HepG2 (cell line): ENCODE results near the gene CBLN3. TPM values are rescaled to one million over a fixed set of nuclear protein-coding genes. Genes with fewer than 3 reads are reported as not detected.

Experiments
- ATAC-seq: fragments of 200-7000 bp; cut with Tn5 transposase; 3 replicates; pipeline ENCODE4 v1.9.1; 2020; ENCODE audit warnings: mild to moderate bottlenecking, moderate library complexity
- BruUV-seq: library from RNA; stranded (reverse); fragments of 400-500 nt; replicated peaks from 2 replicates; lab custom pipeline; 2021; lab: Mats Ljungman, UMichigan
- CTCF ChIA-PET: fragments of 300-600 bp; formaldehyde crosslinking; extraction: SDS; loops from one replicate; lab custom pipeline; 2021; ENCODE audit warnings: low total read pairs, inconsistent platforms, low intra/inter-chr PET ratio; lab: Yijun Ruan, JAX
- POLR2A ChIA-PET: fragments of 350-600 bp; sonication (Branson Sonifier 250); formaldehyde crosslinking; loops from one replicate; lab custom pipeline; 2020; ENCODE audit warnings: antibody characterized with exemption, inconsistent platforms; lab: Yijun Ruan, JAX
- DNase-seq: peaks from one replicate; pipeline ENCODE4 v3.0.0-alpha.2; 2015; ENCODE audit warnings: low spot score
- FAIRE-seq: peaks from 3 replicates; lab custom pipeline; 2011; peaks lifted over from hg19 to GRCh38; lab: Jason Lieb, UNC
- H2AFZ ChIP-seq: one replicate; pipeline ENCODE4 v1.6.1; 2011; ENCODE audit warnings: low read length, inconsistent platforms
- H3K27ac ChIP-seq: fragments of 300-600 bp; 3 replicates; pipeline ENCODE4 v1.8.0; 2011; ENCODE audit warnings: mixed run types, mild to moderate bottlenecking, mixed read lengths, low read length, inconsistent platforms; ENCODE audit not compliant: insufficient read depth; ENCODE audit errors: extremely low read length
- H3K27me3 ChIP-seq, 2 experiments: fragments of 200-600 bp in 1 of 2; 2 replicates in 1 of 2; 3 replicates in 1 of 2; pipeline versions ENCODE4 v1.6.0 to v1.8.0; 2011; ENCODE audit warnings: low read length in 2 of 2, mild to moderate bottlenecking in 2 of 2, moderate library complexity in 2 of 2, inconsistent platforms in 1 of 2; ENCODE audit not compliant: insufficient read depth in 2 of 2, control insufficient read depth in 1 of 2
- H3K36me3 ChIP-seq, 2 experiments: fragments of 200-600 bp in 1 of 2; replicated peaks in 1 of 2; 2 replicates in 1 of 2; 3 replicates in 1 of 2; pipeline versions ENCODE4 v1.5.1 to v1.8.0; 2011; ENCODE audit warnings: low read length in 2 of 2, inconsistent platforms in 1 of 2; ENCODE audit not compliant: insufficient read depth in 2 of 2, control insufficient read depth in 1 of 2
- H3K4me1 ChIP-seq: 2 replicates; pipeline ENCODE4 v1.5.1; 2012; ENCODE audit warnings: low read length, inconsistent platforms; ENCODE audit not compliant: insufficient read depth
- H3K4me2 ChIP-seq: 2 replicates; pipeline ENCODE4 v1.6.0; 2011; ENCODE audit warnings: low read depth, low read length, inconsistent platforms
- H3K4me3 ChIP-seq, 3 experiments: fragments of 200-600 bp in 1 of 3; sonication (generic), shearing (Covaris generic) in 1 of 3; replicated peaks in 1 of 3; 2 replicates each; pipeline ENCODE4 v1.5.1; 2011 to 2016; ENCODE audit warnings: low read length in 3 of 3, inconsistent platforms in 2 of 3, low read depth in 2 of 3, mild to moderate bottlenecking in 2 of 3, control low read depth in 1 of 3, mixed read lengths in 1 of 3; ENCODE audit not compliant: insufficient read depth in 1 of 3
- H3K79me2 ChIP-seq: one replicate; pipeline ENCODE4 v1.6.1; 2011; ENCODE audit warnings: low read length, inconsistent platforms; ENCODE audit not compliant: insufficient read depth
- H3K9ac ChIP-seq: 2 replicates; pipeline ENCODE4 v1.6.0; 2011; ENCODE audit warnings: mild to moderate bottlenecking, low read depth, low read length, inconsistent platforms; ENCODE audit not compliant: insufficient read depth
- H3K9me3 ChIP-seq: 2 replicates; pipeline ENCODE4 v1.5.1; 2012; ENCODE audit warnings: mild to moderate bottlenecking, low read length
- H4K20me1 ChIP-seq: 2 replicates; pipeline ENCODE4 v1.6.0; 2011; ENCODE audit warnings: inconsistent platforms, mild to moderate bottlenecking, low read length, moderate library complexity; ENCODE audit not compliant: insufficient read depth
- CAMTA2 ChIP-seq: sonication (generic); formaldehyde crosslinking; IDR thresholded peaks from 2 replicates; pipeline ENCODE4 v1.4.0; 2020; ENCODE audit warnings: mild to moderate bottlenecking, missing genetic modification reagents, borderline replicate concordance
- DNMT3B ChIP-seq: conservative IDR thresholded peaks from 2 replicates; pipeline ENCODE4 v1.6.1; 2016; ENCODE audit warnings: missing biosample characterization, control low read depth
- DZIP1 ChIP-seq: sonication (generic); formaldehyde crosslinking; IDR thresholded peaks from 2 replicates; pipeline ENCODE4 v1.5.0; 2020; ENCODE audit warnings: mild to moderate bottlenecking, missing genetic modification reagents
- HMGXB3 ChIP-seq: sonication (generic); formaldehyde crosslinking; IDR thresholded peaks from 2 replicates; pipeline ENCODE4 v1.4.0; 2020; ENCODE audit warnings: missing genetic modification reagents, borderline replicate concordance
- NONO ChIP-seq, 2 experiments: fragments of 450-650 bp in 1 of 2; sonication (generic) in 1 of 2; formaldehyde crosslinking in 1 of 2; IDR thresholded peaks in 1 of 2; conservative IDR thresholded peaks in 1 of 2; 2 replicates each; pipeline versions ENCODE4 v1.6.1 to v1.8.0; 2017 to 2022; ENCODE audit warnings: mild to moderate bottlenecking in 1 of 2, missing genetic modification reagents in 1 of 2, moderate library complexity in 1 of 2
- PHF20 ChIP-seq: sonication (generic); formaldehyde crosslinking; IDR thresholded peaks from 2 replicates; pipeline ENCODE4 v1.5.0; 2020; ENCODE audit warnings: mild to moderate bottlenecking, missing genetic modification reagents
- PITX1 ChIP-seq: sonication (generic); formaldehyde crosslinking; IDR thresholded peaks from 2 replicates; pipeline ENCODE4 v1.5.1; 2020; ENCODE audit warnings: mild to moderate bottlenecking, missing genetic modification reagents
- PLRG1 ChIP-seq: fragments of 450-650 bp; conservative IDR thresholded peaks from 2 replicates; pipeline ENCODE4 v1.6.1; 2016
- SALL2 ChIP-seq: sonication (generic); formaldehyde crosslinking; IDR thresholded peaks from 2 replicates; pipeline ENCODE4 v1.8.1; 2023; ENCODE audit warnings: mild to moderate bottlenecking, missing genetic modification reagents, inconsistent platforms
- SKIL ChIP-seq: sonication (generic); formaldehyde crosslinking; IDR thresholded peaks from 2 replicates; pipeline ENCODE4 v1.8.0; 2022; ENCODE audit warnings: missing genetic modification reagents, mild to moderate bottlenecking, moderate library complexity, borderline replicate concordance
- SNAPC2 ChIP-seq: sonication (generic); formaldehyde crosslinking; IDR thresholded peaks from 2 replicates; pipeline ENCODE4 v1.8.1; 2022; ENCODE audit warnings: mild to moderate bottlenecking, missing genetic modification reagents
- THAP11 ChIP-seq: IDR thresholded peaks from 2 replicates; pipeline ENCODE4 v1.6.1; 2016; ENCODE audit warnings: missing biosample characterization, missing genetic modification reagents
- ZBTB1 ChIP-seq: sonication (generic); formaldehyde crosslinking; IDR thresholded peaks from 2 replicates; pipeline ENCODE4 v1.4.0; 2020; ENCODE audit warnings: missing genetic modification reagents, borderline replicate concordance
- ZNF317 ChIP-seq: sonication (generic); formaldehyde crosslinking; IDR thresholded peaks from 2 replicates; pipeline ENCODE4 v1.5.0; 2020; ENCODE audit warnings: mild to moderate bottlenecking, missing genetic modification reagents
- WGBS: methylation state at CpG from one replicate; pipeline ENCODE4 v1.1.6; 2017; ENCODE audit warnings: low lambda C conversion rate; 5-methylcytosine and 5-hydroxymethylcytosine counted together
- in situ Hi-C: cut with HindIII; loops from 2 replicates; pipeline ENCODE4 v1.10.0; 2017; ENCODE audit warnings: low pct_unique_long_range_greater_than_20kb; ENCODE audit not compliant: extremely low pct_ligation_motif_present
- intact Hi-C: fragments of 100-400 bp; cut with micrococcal nuclease; formaldehyde crosslinking; loops from one replicate; pipeline ENCODE4 v1.10.0; 2022; ENCODE audit not compliant: unreplicated experiment
- polyA plus RNA-seq, 8 experiments: library from polyadenylated mRNA; depleted of rRNA in 3 of 8; stranded (reverse) in 7 of 8; unstranded in 1 of 8; fragments of >200 nt; fragmentation: Illumina TruSeq in 4 of 8; extraction: Trizol in 4 of 8; gene quantifications; 2 replicates each; pipeline versions ENCODE4 v1.2.1 to v1.2.3, GENCODE V29; 2011 to 2016; ENCODE audit warnings: low read depth in 4 of 8, missing spikeins in 1 of 8, mixed read lengths in 1 of 8; ENCODE audit not compliant: insufficient read depth in 1 of 8
- total RNA-seq, 5 experiments: library from RNA; depleted of rRNA; stranded (reverse); fragments of >200 nt; fragmentation: Illumina TruSeq; extraction: Trizol; gene quantifications; 2 replicates each; pipeline ENCODE4 v1.2.3, GENCODE V29; 2016; ENCODE audit warnings: low read depth in 1 of 5

CBLN3 gene
- total and polyA plus RNA-seq, 2 of the 13 experiments (the other 11 are each of a cell fraction or from before 2014, with no cell fraction given): 0.66 to 0.98 TPM

GRCh38 chr14:24377657-24378056 lies 51.8 kb downstream of the CBLN3 start:
- ATAC-seq (no peak; the same call in 2 of the 3 replicates), FAIRE-seq (no peak), DNase-seq (no peak)
- no peak overlapping the region for H3K4me3 ChIP-seq
- H3K27ac ChIP-seq: no peak overlapping the region
- ChIA-PET CTCF (no interaction called here), POLR2A (interaction anchor here (1.0 to 2.5 kb wide), 3 partner anchors 47 to 64 kb away, joined by 4 to 6 read pairs (median 4); partner anchors contain the start of genes CBLN3 and KHNYN)
- H3K36me3 ChIP-seq: no peaks in the 10 kb centered on the region
- no peaks in the 10 kb centered on the region for H3K9me3 ChIP-seq
- no peaks in the 10 kb centered on the region for H4K20me1 ChIP-seq
- no peak overlapping the region for H3K4me2 ChIP-seq
- H2AFZ ChIP-seq: no peak overlapping the region
- no TSS peak for BruUV-seq
- peaks cover 8 to 51% of the 10 kb centered on the region in 2 experiments; a peak in 4 of 5 replicates for H3K27me3 ChIP-seq
- peaks cover 15% of the 10 kb centered on the region for H3K4me1 ChIP-seq
- H3K79me2 ChIP-seq: no peaks in the 10 kb centered on the region
- intact Hi-C loops (no loop called here), in situ Hi-C loops (no loop called here)
- H3K9ac ChIP-seq: no peak overlapping the region
- 13% methylated on average over 2 of the region's 2 CpGs for WGBS
- no peak for TF ChIP-seq SNAPC2 (CRISPR knock-in tag)
- TF ChIP-seq DNMT3B (CRISPR knock-in tag): no peak
- TF ChIP-seq ZNF317 (CRISPR knock-in tag): no peak
- TF ChIP-seq PITX1: peak; percentile 41; the same call in 1 of the 2 replicates
- no peak for TF ChIP-seq SKIL
- no peak for TF ChIP-seq HMGXB3
- 0 out of 2 replicates have a peak, but pooled peaks have one; percentile 2 for TF ChIP-seq CAMTA2
- no peak for TF ChIP-seq DZIP1 (CRISPR knock-in tag)
- TF ChIP-seq SALL2 (CRISPR knock-in tag): no peak
- no peak for TF ChIP-seq PHF20 (CRISPR knock-in tag)
- no peak for TF ChIP-seq THAP11 (CRISPR knock-in tag)
- no peak for TF ChIP-seq PLRG1
- TF ChIP-seq NONO (IDR thresholded peaks at IDR 0.05): 0 out of 2 replicates have a peak, but pooled peaks have one; percentile 18
- TF ChIP-seq NONO (CRISPR knock-in tag; conservative IDR thresholded peaks at IDR 0.05): no peak
- TF ChIP-seq ZBTB1 (CRISPR knock-in tag): no peak
